Left ventricle myocardium inferior (tissue), 1 donor: ENCODE results near the gene FBXL7. TPM values are rescaled to one million over a fixed set of nuclear protein-coding genes. Genes with fewer than 3 reads are reported as not detected.

Source experiments
- DNase-seq: peaks from one replicate; pipeline ENCODE4 v3.0.0-alpha.2; 2020
- H3K27ac ChIP-seq: fragments of 200-600 bp; replicated peaks from 2 replicates; pipeline ENCODE4 v1.8.0; 2021
- H3K27me3 ChIP-seq: fragments of 200-600 bp; 2 replicates; pipeline ENCODE4 v1.8.0; 2021; ENCODE audit warnings: low read depth
- H3K36me3 ChIP-seq: fragments of 200-600 bp; 2 replicates; pipeline ENCODE4 v1.8.0; 2021
- H3K4me1 ChIP-seq: fragments of 200-600 bp; 2 replicates; pipeline ENCODE4 v1.8.0; 2021
- H3K4me3 ChIP-seq: fragments of 200-600 bp; 2 replicates; pipeline ENCODE4 v1.8.0; 2021; ENCODE audit warnings: mild to moderate bottlenecking, moderate library complexity
- H3K9me3 ChIP-seq: fragments of 200-600 bp; replicated peaks from 2 replicates; pipeline ENCODE4 v1.8.0; 2021
- CTCF ChIP-seq: fragments of 200-600 bp; IDR thresholded peaks from 2 replicates; pipeline ENCODE4 v1.8.0; 2021; ENCODE audit warnings: antibody characterized with exemption, mild to moderate bottlenecking, borderline replicate concordance
- intact Hi-C: fragments of 100-400 bp; cut with micrococcal nuclease; formaldehyde crosslinking; loops from one replicate; pipeline ENCODE4 v1.11.0; 2022
- total RNA-seq: library from RNA; stranded (reverse); fragmentation: NEBNext Ultra II Directional; extraction: Animal tissue kit (Norgen Biotek cat#: 25700); gene quantifications from one replicate; pipeline ENCODE4 v1.2.1, GENCODE V29; 2021
- donor health status: DM: no; HTN: yes; CAD: no; lungs with severe emphysema.

FBXL7 gene
- total RNA-seq, 1 donor from 2014 or later = 27.7 TPM

- Histone ChIP-seq H3K27me3 (no peaks in the 10 kb centered on the region), H3K4me1 (peaks cover 44% of the 10 kb centered on the region), H3K4me3 (no peak overlapping the region), H3K9me3 (no peaks in the 10 kb centered on the region), H3K36me3 (no peaks in the 10 kb centered on the region), H3K27ac (peak overlapping the region; percentile 32)
- DNase-seq = no peak
- no peak for TF ChIP-seq CTCF
- intact Hi-C loops = no loop called here
Measured at GRCh38 chr5:15785531-15785981, 285.6 kb downstream of the FBXL7 start.

GRCh38 chr5:15786326-15786725, 286.3 kb downstream of the FBXL7 start:
- TF ChIP-seq CTCF = no peak
- H3K4me1 ChIP-seq = peaks cover 52% of the 10 kb centered on the region
- no peaks in the 10 kb centered on the region for H3K36me3 ChIP-seq
- no peak overlapping the region for H3K4me3 ChIP-seq
- no peak for DNase-seq
- intact Hi-C loops = no loop called here
- no peaks in the 10 kb centered on the region for H3K9me3 ChIP-seq
- no peaks in the 10 kb centered on the region for H3K27me3 ChIP-seq
- H3K27ac ChIP-seq = peak overlapping the region; percentile 32

- peaks cover 57% of the 10 kb centered on the region for H3K4me1 ChIP-seq
Measured at GRCh38 chr5:15786884-15787283, 286.9 kb downstream of the FBXL7 start.

GRCh38 chr5:15787681-15788080, 287.7 kb downstream of the FBXL7 start:
- H3K9me3 ChIP-seq = no peaks in the 10 kb centered on the region
- H3K4me3 ChIP-seq = no peak overlapping the region
- TF ChIP-seq CTCF = no peak
- DNase-seq = no peak
- peak overlapping the region; percentile 32 for H3K27ac ChIP-seq
- intact Hi-C loops = no loop called here
- H3K36me3 ChIP-seq = no peaks in the 10 kb centered on the region
- peaks cover 61% of the 10 kb centered on the region for H3K4me1 ChIP-seq
- H3K27me3 ChIP-seq = no peaks in the 10 kb centered on the region

More at GRCh38 chr5:15786884-15787283, 286.9 kb downstream of the FBXL7 start:
- no peak for TF ChIP-seq CTCF
- peak overlapping the region; percentile 14 for H3K4me3 ChIP-seq
- intact Hi-C loops = no loop called here
- H3K9me3 ChIP-seq = no peaks in the 10 kb centered on the region
- peak; percentile 28 for DNase-seq
- no peaks in the 10 kb centered on the region for H3K36me3 ChIP-seq
- H3K27me3 ChIP-seq = no peaks in the 10 kb centered on the region
- peak overlapping the region; percentile 32 for H3K27ac ChIP-seq

- TF ChIP-seq CTCF = no peak
- Histone ChIP-seq H3K27me3 (no peaks in the 10 kb centered on the region), H3K4me1 (peaks cover 75% of the 10 kb centered on the region), H3K36me3 (no peaks in the 10 kb centered on the region), H3K9me3 (no peaks in the 10 kb centered on the region), H3K4me3 (no peak overlapping the region), H3K27ac (no peak overlapping the region)
- no peak for DNase-seq
- intact Hi-C loops = no loop called here
Measured at GRCh38 chr5:15789642-15790041, 289.7 kb downstream of the FBXL7 start.
